Bronchial epithelial cell (primary cell): ENCODE data around the gene NBAS. TPM values are rescaled to one million over a fixed set of nuclear protein-coding genes. Genes with fewer than 3 reads are reported as not detected.

Source experiments
- DNase-seq: peaks from one replicate; pipeline ENCODE4 v3.0.0-alpha.2; 2010; ENCODE audit warnings: low read depth
- FAIRE-seq: peaks from 2 replicates; lab custom pipeline; 2011; peaks lifted over from hg19 to GRCh38; lab: Jason Lieb, UNC
- H3K27me3 ChIP-seq: 2 replicates; pipeline ENCODE4 v1.5.1; 2011; ENCODE audit warnings: low read length; ENCODE audit not compliant: control insufficient read depth, insufficient read depth
- H3K36me3 ChIP-seq: 2 replicates; pipeline ENCODE4 v1.5.1; 2011; ENCODE audit warnings: low read length; ENCODE audit not compliant: control insufficient read depth, insufficient read depth
- H3K4me3 ChIP-seq: 2 replicates; pipeline ENCODE4 v1.5.1; 2011; ENCODE audit warnings: mild to moderate bottlenecking, low read depth, low read length, control low read depth
- total RNA-seq: library from RNA; depleted of rRNA; stranded (reverse); fragments of >200 nt; gene quantifications from 2 replicates; pipeline ENCODE4 v1.2.1, GENCODE V29; 2014
- TF ChIP-seq, protein P1 (sequence below): IDR thresholded peaks from 2 replicates; pipeline ENCODE4 v1.5.1; 2011; ENCODE audit warnings: mild to moderate bottlenecking, moderate library complexity, low read length, control low read depth, inconsistent platforms; ENCODE audit not compliant: insufficient read depth, severe bottlenecking

NBAS gene
- total RNA-seq, 1 donor from 2014 or later, result 78.2 TPM

- peaks cover 19% of the 10 kb centered on the region for H3K36me3 ChIP-seq
- FAIRE-seq (no peak), DNase-seq (no peak)
- no peaks in the 10 kb centered on the region for H3K27me3 ChIP-seq
- no peak overlapping the region for H3K4me3 ChIP-seq
- TF ChIP-seq, protein P1, sequence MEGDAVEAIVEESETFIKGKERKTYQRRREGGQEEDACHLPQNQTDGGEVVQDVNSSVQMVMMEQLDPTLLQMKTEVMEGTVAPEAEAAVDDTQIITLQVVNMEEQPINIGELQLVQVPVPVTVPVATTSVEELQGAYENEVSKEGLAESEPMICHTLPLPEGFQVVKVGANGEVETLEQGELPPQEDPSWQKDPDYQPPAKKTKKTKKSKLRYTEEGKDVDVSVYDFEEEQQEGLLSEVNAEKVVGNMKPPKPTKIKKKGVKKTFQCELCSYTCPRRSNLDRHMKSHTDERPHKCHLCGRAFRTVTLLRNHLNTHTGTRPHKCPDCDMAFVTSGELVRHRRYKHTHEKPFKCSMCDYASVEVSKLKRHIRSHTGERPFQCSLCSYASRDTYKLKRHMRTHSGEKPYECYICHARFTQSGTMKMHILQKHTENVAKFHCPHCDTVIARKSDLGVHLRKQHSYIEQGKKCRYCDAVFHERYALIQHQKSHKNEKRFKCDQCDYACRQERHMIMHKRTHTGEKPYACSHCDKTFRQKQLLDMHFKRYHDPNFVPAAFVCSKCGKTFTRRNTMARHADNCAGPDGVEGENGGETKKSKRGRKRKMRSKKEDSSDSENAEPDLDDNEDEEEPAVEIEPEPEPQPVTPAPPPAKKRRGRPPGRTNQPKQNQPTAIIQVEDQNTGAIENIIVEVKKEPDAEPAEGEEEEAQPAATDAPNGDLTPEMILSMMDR, result no peak
Observed at GRCh38 chr2:15601681-15602080, 40.5 kb upstream of the NBAS start.

- FAIRE-seq (no peak), DNase-seq (no peak)
- H3K36me3 ChIP-seq, result peaks cover 20% of the 10 kb centered on the region
- H3K27me3 ChIP-seq, result no peaks in the 10 kb centered on the region
- no peak overlapping the region for H3K4me3 ChIP-seq
- TF ChIP-seq, protein P1, result no peak
Observed at GRCh38 chr2:15599994-15600393, 38.9 kb upstream of the NBAS start.

GRCh38 chr2:15596968-15597367, 35.8 kb upstream of the NBAS start:
- TF ChIP-seq, protein P1, result no peak
- Histone ChIP-seq H3K36me3 (peaks cover 11% of the 10 kb centered on the region), H3K4me3 (no peak overlapping the region), H3K27me3 (no peaks in the 10 kb centered on the region)
- DNase-seq, result no peak
- FAIRE-seq, result no peak

DNA sequence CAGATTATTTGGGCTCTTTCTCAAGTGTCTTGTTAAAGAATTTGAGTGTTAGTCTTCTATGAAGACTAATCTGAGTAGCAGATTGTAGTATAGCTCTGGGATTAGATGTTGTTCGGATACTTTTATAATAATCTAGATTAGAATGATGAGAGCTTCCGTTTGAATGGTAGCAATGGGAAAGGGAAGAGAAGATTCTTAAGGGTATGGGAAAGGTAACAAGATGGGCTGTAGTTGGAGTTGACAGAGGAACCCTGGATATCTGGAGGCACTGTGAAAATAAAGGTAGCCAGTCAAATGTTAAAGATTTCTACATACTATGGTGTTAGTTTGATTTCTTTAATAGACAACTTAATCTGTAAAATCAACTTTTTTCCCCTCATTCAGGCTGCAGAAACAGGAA, 35.2 kb upstream of the NBAS start:
- no peak for FAIRE-seq
- TF ChIP-seq, protein P1, result no peak
- no peak overlapping the region for H3K4me3 ChIP-seq
- no peak for DNase-seq
- H3K36me3 ChIP-seq, result peaks cover 11% of the 10 kb centered on the region
- no peaks in the 10 kb centered on the region for H3K27me3 ChIP-seq

DNA sequence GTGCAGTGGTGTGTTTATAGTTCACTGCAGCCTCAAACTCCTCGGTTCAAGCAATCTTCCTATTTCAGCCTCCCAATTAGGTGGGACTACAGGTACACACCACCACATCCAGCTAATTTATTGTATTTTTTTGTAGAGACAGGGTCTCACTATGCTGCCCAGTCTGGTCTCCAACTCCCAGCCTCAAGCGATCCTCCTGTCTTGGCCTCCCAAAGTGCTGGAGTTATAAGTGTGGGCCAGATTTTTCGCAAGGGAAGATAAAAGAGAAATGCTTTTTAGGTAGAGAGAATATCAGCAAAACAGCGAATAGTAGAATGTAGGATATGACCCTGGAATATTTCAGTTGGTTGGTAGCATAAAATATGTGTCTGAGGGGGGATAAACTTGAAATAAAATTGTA, 34.8 kb upstream of the NBAS start:
- TF ChIP-seq, protein P1, result no peak
- DNase-seq, result no peak
- peaks cover 8% of the 10 kb centered on the region for H3K36me3 ChIP-seq

DNA sequence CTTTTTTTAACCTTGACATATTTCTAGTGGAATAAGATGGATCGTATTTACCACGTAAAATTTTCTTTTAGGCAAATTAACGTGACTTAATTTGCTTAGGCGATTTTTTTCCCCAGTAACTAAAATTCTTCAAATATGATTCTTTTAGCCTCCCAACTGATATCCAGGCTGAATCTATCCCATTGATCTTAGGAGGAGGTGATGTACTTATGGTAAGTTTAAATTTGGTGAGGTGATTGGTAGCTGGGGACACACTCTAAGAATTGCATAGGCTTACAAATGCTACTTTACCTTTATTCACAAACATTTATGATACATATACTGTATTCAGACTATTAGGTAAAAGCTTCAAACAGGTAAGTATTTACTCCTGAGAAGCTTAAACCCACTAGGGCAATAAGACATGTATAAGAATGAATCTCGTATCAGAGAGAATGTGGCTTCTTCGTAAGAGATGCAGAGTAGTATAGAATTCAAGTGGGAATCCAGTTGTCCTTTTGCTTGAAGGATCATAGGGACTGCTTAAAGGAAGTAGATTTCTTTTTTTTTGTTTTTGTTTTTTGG, 34.3 kb upstream of the NBAS start:
- Histone ChIP-seq H3K27me3 (no peaks in the 10 kb centered on the region), H3K36me3 (peaks cover 7% of the 10 kb centered on the region), H3K4me3 (no peak overlapping the region)
- TF ChIP-seq, protein P1, result no peak
- FAIRE-seq (no peak), DNase-seq (no peak)

More for the DNA sequence above, 34.8 kb upstream of the NBAS start:
- no peak for FAIRE-seq
- no peaks in the 10 kb centered on the region for H3K27me3 ChIP-seq
- H3K4me3 ChIP-seq, result no peak overlapping the region
